K562 (cell line): ENCODE measurements around the gene KLK15. TPM values are rescaled to one million over a fixed set of nuclear protein-coding genes. Genes with fewer than 3 reads are reported as not detected.
A peak's percentile ranks its signal among the peaks of the same experiment; 100 is the strongest.

Experiments used
- ATAC-seq: fragments of 200-7000 bp; cut with Tn5 transposase; 3 replicates; pipeline ENCODE4 v1.9.1; 2020; ENCODE audit warnings: moderate library complexity
- BruUV-seq: library from RNA; stranded (reverse); fragments of 400-500 nt; replicated peaks from 2 replicates; lab custom pipeline; 2021; lab: Mats Ljungman, UMichigan
- CTCF ChIA-PET: fragments of 300-600 bp; formaldehyde crosslinking; extraction: SDS; loops from one replicate; lab custom pipeline; 2021; ENCODE audit warnings: low intra/inter-chr PET ratio; lab: Yijun Ruan, JAX
- POLR2A ChIA-PET: fragments of 300-600, 350-650 bp; sonication (Branson Sonifier 250); formaldehyde crosslinking; extraction: SDS; loops from one replicate; lab custom pipeline; 2021; ENCODE audit warnings: antibody characterized with exemption, inconsistent platforms; lab: Yijun Ruan, JAX
- DNase-seq, 4 experiments: peaks; one replicate each; pipeline versions ENCODE4 v3.0.0 to v3.0.0-alpha.2; 2011 to 2018; ENCODE audit warnings: low spot score in 3 of 4, mixed read lengths in 3 of 4; ENCODE audit errors: extremely low read depth in 1 of 4
- FAIRE-seq: peaks from 2 replicates; lab custom pipeline; 2011; peaks lifted over from hg19 to GRCh38; lab: Jason Lieb, UNC
- H2AFZ ChIP-seq: 2 replicates; pipeline ENCODE4 v1.6.0; 2011; ENCODE audit warnings: low read depth, low read length, control low read depth, inconsistent platforms
- H3K27ac ChIP-seq: fragments of 200-600 bp; 3 replicates; pipeline ENCODE4 v1.8.0; 2011; ENCODE audit warnings: low read depth, mild to moderate bottlenecking, control low read depth, inconsistent platforms, low read length, moderate library complexity, mixed read lengths; ENCODE audit errors: extremely low read depth
- H3K27me3 ChIP-seq, 2 experiments: fragments of 300-600 bp in 1 of 2; 2 replicates in 1 of 2; 3 replicates in 1 of 2; pipeline versions ENCODE4 v1.6.0 to v1.8.0; 2011; ENCODE audit warnings: inconsistent platforms in 2 of 2, low read length in 2 of 2, mild to moderate bottlenecking in 1 of 2, mixed read lengths in 1 of 2, moderate library complexity in 1 of 2; ENCODE audit not compliant: control insufficient read depth in 2 of 2, insufficient read depth in 2 of 2
- H3K36me3 ChIP-seq: fragments of 300-600 bp; 3 replicates; pipeline ENCODE4 v1.8.0; 2011; ENCODE audit warnings: mild to moderate bottlenecking, low read length, inconsistent platforms; ENCODE audit not compliant: control insufficient read depth, insufficient read depth
- H3K4me1 ChIP-seq, 2 experiments: fragments of 200-600 bp in 1 of 2; replicated peaks in 1 of 2; 2 replicates in 1 of 2; 3 replicates in 1 of 2; pipeline versions ENCODE4 v1.5.1 to v1.8.0; 2011; ENCODE audit warnings: inconsistent platforms in 2 of 2, low read length in 2 of 2, mild to moderate bottlenecking in 1 of 2, mixed read lengths in 1 of 2, moderate library complexity in 1 of 2; ENCODE audit not compliant: control insufficient read depth in 2 of 2, insufficient read depth in 2 of 2
- H3K4me2 ChIP-seq: 2 replicates; pipeline ENCODE4 v1.6.1; 2011; ENCODE audit warnings: low read length, control low read depth, inconsistent platforms, mixed read lengths; ENCODE audit not compliant: insufficient read depth
- H3K4me3 ChIP-seq: fragments of 200-600 bp; sonication (generic), shearing (Covaris generic); 2 replicates; pipeline ENCODE4 v1.5.1; 2016; ENCODE audit warnings: control low read depth, inconsistent platforms
- H3K79me2 ChIP-seq: fragments of 200-600 bp; 3 replicates; pipeline ENCODE4 v1.8.0; 2011; ENCODE audit warnings: low read length, inconsistent platforms; ENCODE audit not compliant: control insufficient read depth, insufficient read depth
- H3K9ac ChIP-seq, 2 experiments: 2 replicates each; pipeline versions ENCODE4 v1.6.0 to v1.6.1; 2011; ENCODE audit warnings: low read depth in 2 of 2, low read length in 2 of 2, control low read depth in 1 of 2, inconsistent platforms in 1 of 2, mild to moderate bottlenecking in 1 of 2, mixed read lengths in 1 of 2; ENCODE audit not compliant: insufficient read depth in 1 of 2
- H3K9me1 ChIP-seq: one replicate; pipeline ENCODE4 v1.6.0; 2011; ENCODE audit warnings: inconsistent platforms, mild to moderate bottlenecking, low read length, moderate library complexity; ENCODE audit not compliant: control insufficient read depth, insufficient read depth
- H3K9me3 ChIP-seq: replicated peaks from 2 replicates; pipeline ENCODE4 v1.5.1; 2011; ENCODE audit warnings: low read depth, low read length, inconsistent platforms; ENCODE audit not compliant: control insufficient read depth, insufficient read depth
- H4K20me1 ChIP-seq: replicated peaks from 2 replicates; pipeline ENCODE4 v1.6.1; 2011; ENCODE audit warnings: low read length, inconsistent platforms, mixed read lengths; ENCODE audit not compliant: control insufficient read depth, insufficient read depth
- BRCA1 ChIP-seq, 2 experiments: fragments of 450-650 bp in 1 of 2; sonication (generic) in 1 of 2; formaldehyde crosslinking in 1 of 2; IDR thresholded peaks; 2 replicates each; pipeline versions ENCODE4 v1.5.0 to v1.6.1; 2017 to 2020; ENCODE audit warnings: mild to moderate bottlenecking in 1 of 2, missing genetic modification reagents in 1 of 2
- CREBBP ChIP-seq: IDR thresholded peaks from one replicate; pipeline ENCODE4 v1.6.1; 2012; ENCODE audit warnings: low read depth, mild to moderate bottlenecking, control low read depth, inconsistent platforms, low read length
- ELF4 ChIP-seq: fragments of 450-650 bp; formaldehyde crosslinking; IDR thresholded peaks from 2 replicates; pipeline ENCODE4 v1.4.0; 2022; ENCODE audit warnings: missing genetic modification characterization
- ZNF764 ChIP-seq: fragments of 250-450 bp; sonication (Bioruptor Pico); IDR thresholded peaks from 2 replicates; pipeline ENCODE4 v1.4.0; 2020; ENCODE audit warnings: low read depth, mild to moderate bottlenecking, moderate library complexity
- WGBS: fragments of 100-300 bp; shearing (Covaris generic); methylation state at CpG from one replicate; pipeline ENCODE4 v1.1.6; 2016; ENCODE audit warnings: low coverage, mixed read lengths; ENCODE audit not compliant: insufficient coverage; ENCODE audit errors: missing lambda C conversion rate; 5-methylcytosine and 5-hydroxymethylcytosine counted together
- in situ Hi-C: fragments of 300-500 bp; cut with MboI; formaldehyde crosslinking; loops from 4 replicates; pipeline ENCODE4 v1.15.0; 2018; ENCODE audit warnings: inconsistent platforms, mixed read lengths
- intact Hi-C: fragments of 100-400 bp; cut with micrococcal nuclease; formaldehyde crosslinking; loops from 2 replicates; pipeline ENCODE4 v1.14.2; 2022
- polyA plus RNA-seq, 8 experiments: library from polyadenylated mRNA; depleted of rRNA in 4 of 8; stranded (reverse) in 5 of 8; unstranded in 3 of 8; fragments of >200 nt; fragmentation: Nextera tagmentation in 2 of 8; fragmentation: Illumina TruSeq in 1 of 8; extraction: Ambion mirVana in 2 of 8; extraction: Trizol in 1 of 8; gene quantifications; 2 replicates each; pipeline versions ENCODE4 v1.2.1 to v1.2.3, GENCODE V29; 2011 to 2014; ENCODE audit warnings: inconsistent platforms in 1 of 8, missing spikeins in 1 of 8
- total RNA-seq, 7 experiments: library from RNA; depleted of rRNA in 6 of 7; stranded (reverse); fragments of >200 nt in 6 of 7; fragmentation: Illumina TruSeq in 2 of 7; extraction: Trizol in 2 of 7; gene quantifications; 2 replicates each; pipeline versions ENCODE4 v1.2.1 to v1.2.3, GENCODE V29; 2011 to 2021; ENCODE audit warnings: low replicate concordance in 1 of 7
- TF ChIP-seq, protein P1 (sequence below): fragments of 450-650 bp; formaldehyde crosslinking; IDR thresholded peaks from 2 replicates; pipeline ENCODE4 v1.4.0; 2020; ENCODE audit warnings: mild to moderate bottlenecking, moderate library complexity
- TF ChIP-seq, protein P2 (sequence below): fragments of 450-650 bp; formaldehyde crosslinking; conservative IDR thresholded peaks from 2 replicates; pipeline ENCODE4 v1.4.0; 2022; ENCODE audit warnings: mild to moderate bottlenecking, missing genetic modification characterization
- TF ChIP-seq, protein P3 (sequence below): IDR thresholded peaks from 2 replicates; pipeline ENCODE4 v1.6.1; 2016; ENCODE audit warnings: missing genetic modification characterization, missing compliant biosample characterization

KLK15 gene
- total and polyA plus RNA-seq, 9 of the 15 experiments (the other 6 are each of a cell fraction or from before 2014, with no cell fraction given), result not detected

DNA sequence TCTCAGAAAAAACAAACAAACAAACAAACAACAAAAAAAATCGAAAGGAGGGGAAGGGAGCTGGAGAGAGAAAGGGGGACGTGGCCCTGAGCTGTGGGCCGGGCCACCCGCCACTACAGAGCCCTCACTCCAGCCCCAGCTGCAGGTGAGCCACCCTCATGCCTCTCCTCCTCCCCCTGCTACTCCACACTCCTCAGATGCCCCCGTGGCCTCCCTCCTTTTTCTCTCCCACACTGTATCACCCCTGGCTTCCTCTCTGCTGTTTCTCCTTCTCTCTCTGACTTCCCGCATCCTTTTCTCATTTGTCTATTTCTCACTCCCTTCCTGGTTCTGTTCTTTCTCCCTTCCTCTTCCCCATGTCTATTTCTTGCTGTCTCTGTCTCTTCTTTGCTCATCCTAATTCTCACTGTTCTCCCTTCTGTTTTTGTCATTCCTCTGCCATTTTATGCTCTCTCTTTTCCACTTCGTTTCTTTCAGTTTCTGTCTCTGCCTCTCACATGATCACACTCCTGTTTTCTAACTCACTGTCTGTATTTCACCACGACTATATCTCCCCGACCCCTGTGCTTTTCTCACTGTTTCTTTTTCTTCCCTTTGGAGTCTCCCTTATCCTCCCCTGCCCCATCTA is 42.5 kb upstream of the KLK15 start:
- Histone ChIP-seq H3K4me3 (no peak overlapping the region), H3K4me1 (peaks cover 15 to 18% of the 10 kb centered on the region in 2 experiments), H3K9ac (peak overlapping the region in 1 of 2 experiments; percentile 33; a peak in 1 of 4 replicates), H4K20me1 (no peaks in the 10 kb centered on the region), H2AFZ (no peak overlapping the region), H3K27me3 (peaks cover 15 to 56% of the 10 kb centered on the region in 2 experiments; a peak in 4 of 5 replicates), H3K9me3 (0 out of 2 replicates have a peak, but pooled peaks cover under 1% of the 10 kb centered on the region), H3K4me2 (no peak overlapping the region), H3K79me2 (no peaks in the 10 kb centered on the region), H3K9me1 (no peaks in the 10 kb centered on the region), H3K27ac (no peak overlapping the region), H3K36me3 (no peaks in the 10 kb centered on the region)
- 0% methylated on average over 5 of the region's 9 CpGs for WGBS
- no peak for FAIRE-seq
- TF ChIP-seq CREBBP (no peak), BRCA1 (IDR thresholded peaks at IDR 0.05) (no peak), BRCA1 (CRISPR knock-in tag; IDR thresholded peaks at IDR 0.05) (no peak), ELF4 (CRISPR knock-in tag) (peak; percentile 27; the same call in 1 of the 2 replicates), ZNF764 (CRISPR knock-in tag) (no peak)
- TF ChIP-seq, protein P1, sequence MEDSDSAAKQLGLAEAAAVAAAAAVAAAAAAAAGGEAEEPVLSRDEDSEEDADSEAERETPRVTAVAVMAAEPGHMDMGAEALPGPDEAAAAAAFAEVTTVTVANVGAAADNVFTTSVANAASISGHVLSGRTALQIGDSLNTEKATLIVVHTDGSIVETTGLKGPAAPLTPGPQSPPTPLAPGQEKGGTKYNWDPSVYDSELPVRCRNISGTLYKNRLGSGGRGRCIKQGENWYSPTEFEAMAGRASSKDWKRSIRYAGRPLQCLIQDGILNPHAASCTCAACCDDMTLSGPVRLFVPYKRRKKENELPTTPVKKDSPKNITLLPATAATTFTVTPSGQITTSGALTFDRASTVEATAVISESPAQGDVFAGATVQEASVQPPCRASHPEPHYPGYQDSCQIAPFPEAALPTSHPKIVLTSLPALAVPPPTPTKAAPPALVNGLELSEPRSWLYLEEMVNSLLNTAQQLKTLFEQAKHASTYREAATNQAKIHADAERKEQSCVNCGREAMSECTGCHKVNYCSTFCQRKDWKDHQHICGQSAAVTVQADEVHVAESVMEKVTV (CRISPR knock-in tag), result no peak
- TF ChIP-seq, protein P2, sequence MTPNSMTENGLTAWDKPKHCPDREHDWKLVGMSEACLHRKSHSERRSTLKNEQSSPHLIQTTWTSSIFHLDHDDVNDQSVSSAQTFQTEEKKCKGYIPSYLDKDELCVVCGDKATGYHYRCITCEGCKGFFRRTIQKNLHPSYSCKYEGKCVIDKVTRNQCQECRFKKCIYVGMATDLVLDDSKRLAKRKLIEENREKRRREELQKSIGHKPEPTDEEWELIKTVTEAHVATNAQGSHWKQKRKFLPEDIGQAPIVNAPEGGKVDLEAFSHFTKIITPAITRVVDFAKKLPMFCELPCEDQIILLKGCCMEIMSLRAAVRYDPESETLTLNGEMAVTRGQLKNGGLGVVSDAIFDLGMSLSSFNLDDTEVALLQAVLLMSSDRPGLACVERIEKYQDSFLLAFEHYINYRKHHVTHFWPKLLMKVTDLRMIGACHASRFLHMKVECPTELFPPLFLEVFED (CRISPR knock-in tag), result 0 out of 2 replicates have a peak, but pooled peaks have one; percentile 38
- TF ChIP-seq, protein P3, sequence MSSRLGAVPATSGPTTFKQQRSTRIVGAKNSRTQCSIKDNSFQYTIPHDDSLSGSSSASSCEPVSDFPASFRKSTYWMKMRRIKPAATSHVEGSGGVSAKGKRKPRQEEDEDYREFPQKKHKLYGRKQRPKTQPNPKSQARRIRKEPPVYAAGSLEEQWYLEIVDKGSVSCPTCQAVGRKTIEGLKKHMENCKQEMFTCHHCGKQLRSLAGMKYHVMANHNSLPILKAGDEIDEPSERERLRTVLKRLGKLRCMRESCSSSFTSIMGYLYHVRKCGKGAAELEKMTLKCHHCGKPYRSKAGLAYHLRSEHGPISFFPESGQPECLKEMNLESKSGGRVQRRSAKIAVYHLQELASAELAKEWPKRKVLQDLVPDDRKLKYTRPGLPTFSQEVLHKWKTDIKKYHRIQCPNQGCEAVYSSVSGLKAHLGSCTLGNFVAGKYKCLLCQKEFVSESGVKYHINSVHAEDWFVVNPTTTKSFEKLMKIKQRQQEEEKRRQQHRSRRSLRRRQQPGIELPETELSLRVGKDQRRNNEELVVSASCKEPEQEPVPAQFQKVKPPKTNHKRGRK (tag), result peak; percentile 73
- no peak for DNase-seq
- ATAC-seq, result no peak
- no TSS peak for BruUV-seq
- CTCF ChIA-PET, result no interaction called here
- POLR2A ChIA-PET, result interaction anchor here (3.4 kb wide), 1 partner anchor 72 kb away, joined by 12 read pairs; no protein-coding TSS in a partner anchor
- intact Hi-C loops (no loop called here), in situ Hi-C loops (no loop called here)
